OCI-LY3 (cell line): ENCODE measurements around the gene ABCA2.

Experiments
- CTCF ChIP-seq: fragments of 200-600, 300-600 bp; sonication (generic); IDR thresholded peaks from 2 replicates; pipeline ENCODE4 v1.5.1; 2014; ENCODE audit warnings: antibody characterized with exemption, low read length, low read depth
- EZH2phosphoT487 ChIP-seq: fragments of 200-600 bp; shearing (Covaris generic); IDR thresholded peaks from 2 replicates; pipeline ENCODE4 v1.6.1; 2018; ENCODE audit warnings: antibody characterized with exemption, mixed run types, low read depth

- no peak for TF ChIP-seq CTCF
- TF ChIP-seq EZH2phosphoT487 = no peak
Observed at GRCh38 chr9:136958473-136958872, 69.6 kb downstream of the ABCA2 start.
